GM23338 (cell line): Measurements from ENCODE around the gene MAP1B. TPM values are rescaled to one million over a fixed set of nuclear protein-coding genes. Genes with fewer than 3 reads are reported as not detected.

Source experiments
- ATAC-seq: fragments of 200-7000 bp; cut with Tn5 transposase; 3 replicates; pipeline ENCODE4 v1.9.1; 2020
- DNase-seq: peaks from one replicate; pipeline ENCODE4 v3.0.0-alpha.2; 2015; ENCODE audit warnings: low spot score
- H2AFZ ChIP-seq: fragments of 200-600 bp; sonication (generic); 2 replicates; pipeline ENCODE4 v1.8.0; 2016; ENCODE audit warnings: antibody characterized with exemption, mild to moderate bottlenecking, moderate library complexity
- H3F3A ChIP-seq: fragments of 200-600 bp; sonication (generic); replicated peaks from 2 replicates; pipeline ENCODE4 v1.8.0; 2017; ENCODE audit warnings: antibody characterized with exemption, mixed run types, low read depth
- H3K27ac ChIP-seq: fragments of 200-600 bp; sonication (generic); 2 replicates; pipeline ENCODE4 v1.6.1; 2016; ENCODE audit warnings: low read depth
- H3K27me3 ChIP-seq: fragments of 200-600 bp; sonication (generic); 2 replicates; pipeline ENCODE4 v1.8.0; 2016; ENCODE audit warnings: mild to moderate bottlenecking, mixed run types, moderate library complexity; ENCODE audit not compliant: insufficient read depth
- H3K36me3 ChIP-seq: fragments of 200-600 bp; sonication (generic); 2 replicates; pipeline ENCODE4 v1.8.0; 2016; ENCODE audit warnings: mild to moderate bottlenecking; ENCODE audit not compliant: insufficient read depth
- H3K4me1 ChIP-seq: fragments of 200-600 bp; sonication (generic); 2 replicates; pipeline ENCODE4 v1.8.0; 2016; ENCODE audit warnings: mild to moderate bottlenecking, moderate library complexity; ENCODE audit not compliant: insufficient read depth
- H3K4me2 ChIP-seq: fragments of 200-600 bp; sonication (generic); 2 replicates; pipeline ENCODE4 v1.7.1; 2017; ENCODE audit warnings: mixed run types
- H3K4me3 ChIP-seq: fragments of 200-600 bp; sonication (generic); 2 replicates; pipeline ENCODE4 v1.6.1; 2016; ENCODE audit warnings: mixed run types
- H3K79me2 ChIP-seq: fragments of 200-600 bp; sonication (generic); replicated peaks from 2 replicates; pipeline ENCODE4 v1.8.0; 2017; ENCODE audit warnings: mild to moderate bottlenecking; ENCODE audit not compliant: insufficient read depth
- H3K9me2 ChIP-seq: fragments of 200-600 bp; sonication (generic); 2 replicates; pipeline ENCODE4 v1.8.0; 2017; ENCODE audit not compliant: insufficient read depth
- H4K20me1 ChIP-seq: fragments of 200-600 bp; sonication (generic); replicated peaks from 2 replicates; pipeline ENCODE4 v1.8.0; 2017; ENCODE audit warnings: mild to moderate bottlenecking; ENCODE audit not compliant: insufficient read depth
- H3K27ac Mint-ChIP-seq: 2 replicates; pipeline ENCODE4 v1.8.0; 2020; ENCODE audit warnings: inconsistent platforms, mild to moderate bottlenecking, moderate library complexity, mixed read lengths
- H3K27me3 Mint-ChIP-seq: 3 replicates; pipeline ENCODE4 v1.8.0; 2022; ENCODE audit warnings: low read depth, mild to moderate bottlenecking, moderate library complexity, mixed read lengths, inconsistent platforms; ENCODE audit not compliant: insufficient read depth, poor library complexity
- H3K36me3 Mint-ChIP-seq: 3 replicates; pipeline ENCODE4 v1.8.0; 2021; ENCODE audit warnings: low read depth, mild to moderate bottlenecking, inconsistent platforms, moderate library complexity, mixed read lengths
- H3K4me1 Mint-ChIP-seq: 3 replicates; pipeline ENCODE4 v1.8.0; 2020; ENCODE audit warnings: mild to moderate bottlenecking, inconsistent platforms, mixed read lengths
- H3K4me3 Mint-ChIP-seq: 3 replicates; pipeline ENCODE4 v1.8.0; 2021; ENCODE audit warnings: moderate library complexity, mild to moderate bottlenecking, inconsistent platforms, mixed read lengths
- H3K9me3 Mint-ChIP-seq: 3 replicates; pipeline ENCODE4 v1.8.0; 2020; ENCODE audit warnings: moderate library complexity, mild to moderate bottlenecking, inconsistent platforms, mixed read lengths
- CREB1 ChIP-seq: fragments of 250-450 bp; sonication (Bioruptor Pico); IDR thresholded peaks from 2 replicates; pipeline ENCODE4 v1.5.0; 2020; ENCODE audit warnings: low read depth, mild to moderate bottlenecking, moderate library complexity
- EZH2 ChIP-seq: fragments of 200-600 bp; sonication (generic); IDR thresholded peaks from one replicate; pipeline ENCODE4 v1.8.0; 2017; ENCODE audit warnings: antibody characterized with exemption, mild to moderate bottlenecking, low read depth; ENCODE audit not compliant: unreplicated experiment
- EZH2phosphoT487 ChIP-seq: fragments of 200-600 bp; sonication (generic); IDR thresholded peaks from one replicate; pipeline ENCODE4 v1.8.1; 2018; ENCODE audit warnings: antibody characterized with exemption; ENCODE audit not compliant: unreplicated experiment
- JUNB ChIP-seq: IDR thresholded peaks from one replicate; pipeline ENCODE4 v1.6.1; 2016; ENCODE audit warnings: antibody characterized with exemption; ENCODE audit not compliant: unreplicated experiment
- NANOG ChIP-seq: IDR thresholded peaks from 2 replicates; pipeline ENCODE4 v1.6.1; 2016; ENCODE audit warnings: antibody characterized with exemption, borderline replicate concordance
- POLR2AphosphoS5 ChIP-seq: IDR thresholded peaks from 2 replicates; pipeline ENCODE4 v1.6.1; 2016; ENCODE audit warnings: antibody characterized with exemption, low read depth
- STAT1 ChIP-seq: IDR thresholded peaks from one replicate; pipeline ENCODE4 v1.6.1; 2016; ENCODE audit warnings: antibody characterized with exemption; ENCODE audit not compliant: unreplicated experiment
- ZNF114 ChIP-seq: fragments of 250-450 bp; sonication (Bioruptor Pico); IDR thresholded peaks from 2 replicates; pipeline ENCODE4 v1.5.0; 2020; ENCODE audit warnings: mild to moderate bottlenecking, moderate library complexity
- ZNF331 ChIP-seq: fragments of 250-450 bp; sonication (Bioruptor Pico); IDR thresholded peaks from 2 replicates; pipeline ENCODE4 v1.5.0; 2020; ENCODE audit warnings: low read depth, mild to moderate bottlenecking, moderate library complexity
- polyA plus RNA-seq: library from polyadenylated mRNA; unstranded; fragments of >200 nt; fragmentation: Nextera tagmentation; extraction: Ambion mirVana; gene quantifications from 2 replicates; pipeline ENCODE4 v1.2.1, GENCODE V29; 2016
- total RNA-seq: library from RNA; depleted of rRNA; stranded (reverse); fragments of >200 nt; shearing (Covaris generic); gene quantifications from 2 replicates; pipeline ENCODE4 v1.2.3, GENCODE V29; 2014
- TF ChIP-seq, protein P1 (sequence below): IDR thresholded peaks from 2 replicates; pipeline ENCODE4 v1.6.1; 2016; ENCODE audit warnings: antibody characterized with exemption
- TF ChIP-seq, protein P2 (sequence below), 2 experiments: fragments of 200-600 bp in 1 of 2; sonication (generic) in 1 of 2; conservative IDR thresholded peaks; 2 replicates each; pipeline versions ENCODE4 v1.5.1 to v1.6.1; 2016 to 2017; ENCODE audit warnings: antibody characterized with exemption in 2 of 2, low read depth in 2 of 2, mild to moderate bottlenecking in 2 of 2, moderate library complexity in 1 of 2
- TF ChIP-seq, protein P3 (sequence below): IDR thresholded peaks from one replicate; pipeline ENCODE4 v1.6.1; 2018; ENCODE audit warnings: antibody characterized with exemption; ENCODE audit not compliant: unreplicated experiment
- TF ChIP-seq, protein P4 (sequence below): fragments of 250-450 bp; sonication (Bioruptor Pico); IDR thresholded peaks from 2 replicates; pipeline ENCODE4 v1.5.0; 2020; ENCODE audit warnings: mild to moderate bottlenecking, moderate library complexity

The MAP1B gene
- total and polyA plus RNA-seq, 2 experiments from 2014 or later = 148 to 263 TPM

DNA sequence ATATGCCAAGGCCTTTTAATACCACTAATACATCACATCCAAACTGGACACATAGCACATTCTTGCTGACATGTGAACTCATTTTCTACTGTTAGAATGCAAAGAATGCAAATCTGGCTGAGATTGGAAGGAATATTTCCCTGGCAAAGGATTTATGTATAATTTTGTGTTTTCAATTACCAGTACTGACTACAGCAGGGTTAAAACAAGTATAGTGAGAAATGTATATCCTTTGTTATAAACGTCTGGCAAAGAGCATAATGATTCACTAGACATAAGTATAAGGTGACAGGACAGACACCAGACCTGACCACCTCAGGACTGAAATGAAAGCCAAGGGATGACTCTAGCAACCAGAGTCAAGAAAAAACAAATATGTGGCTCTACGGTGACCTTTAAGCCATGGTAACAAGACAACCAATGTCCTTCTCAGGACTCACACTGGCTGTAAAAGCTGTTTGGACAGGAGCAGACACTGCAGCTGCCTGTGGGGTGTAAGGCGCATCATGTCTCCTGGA, 117.7 kb downstream of the MAP1B start:
- no peak overlapping the region for H3K27ac ChIP-seq
- no peaks in the 10 kb centered on the region for H3K27me3 Mint-ChIP-seq
- H3K9me3 Mint-ChIP-seq = no peaks in the 10 kb centered on the region
- peaks cover 40% of the 10 kb centered on the region for H3K36me3 ChIP-seq
- no peak overlapping the region for H3K4me3 ChIP-seq
- H3K4me3 Mint-ChIP-seq = no peak overlapping the region
- H3F3A ChIP-seq = no peaks in the 10 kb centered on the region
- H3K27me3 ChIP-seq = no peaks in the 10 kb centered on the region
- TF ChIP-seq ZNF331 (CRISPR knock-in tag) (no peak), EZH2phosphoT487 (no peak), JUNB (no peak), NANOG (no peak), POLR2AphosphoS5 (no peak), EZH2 (no peak), CREB1 (no peak), ZNF114 (CRISPR knock-in tag) (no peak), STAT1 (no peak)
- TF ChIP-seq, protein P1, sequence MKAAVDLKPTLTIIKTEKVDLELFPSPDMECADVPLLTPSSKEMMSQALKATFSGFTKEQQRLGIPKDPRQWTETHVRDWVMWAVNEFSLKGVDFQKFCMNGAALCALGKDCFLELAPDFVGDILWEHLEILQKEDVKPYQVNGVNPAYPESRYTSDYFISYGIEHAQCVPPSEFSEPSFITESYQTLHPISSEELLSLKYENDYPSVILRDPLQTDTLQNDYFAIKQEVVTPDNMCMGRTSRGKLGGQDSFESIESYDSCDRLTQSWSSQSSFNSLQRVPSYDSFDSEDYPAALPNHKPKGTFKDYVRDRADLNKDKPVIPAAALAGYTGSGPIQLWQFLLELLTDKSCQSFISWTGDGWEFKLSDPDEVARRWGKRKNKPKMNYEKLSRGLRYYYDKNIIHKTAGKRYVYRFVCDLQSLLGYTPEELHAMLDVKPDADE = no peak
- TF ChIP-seq, protein P2, sequence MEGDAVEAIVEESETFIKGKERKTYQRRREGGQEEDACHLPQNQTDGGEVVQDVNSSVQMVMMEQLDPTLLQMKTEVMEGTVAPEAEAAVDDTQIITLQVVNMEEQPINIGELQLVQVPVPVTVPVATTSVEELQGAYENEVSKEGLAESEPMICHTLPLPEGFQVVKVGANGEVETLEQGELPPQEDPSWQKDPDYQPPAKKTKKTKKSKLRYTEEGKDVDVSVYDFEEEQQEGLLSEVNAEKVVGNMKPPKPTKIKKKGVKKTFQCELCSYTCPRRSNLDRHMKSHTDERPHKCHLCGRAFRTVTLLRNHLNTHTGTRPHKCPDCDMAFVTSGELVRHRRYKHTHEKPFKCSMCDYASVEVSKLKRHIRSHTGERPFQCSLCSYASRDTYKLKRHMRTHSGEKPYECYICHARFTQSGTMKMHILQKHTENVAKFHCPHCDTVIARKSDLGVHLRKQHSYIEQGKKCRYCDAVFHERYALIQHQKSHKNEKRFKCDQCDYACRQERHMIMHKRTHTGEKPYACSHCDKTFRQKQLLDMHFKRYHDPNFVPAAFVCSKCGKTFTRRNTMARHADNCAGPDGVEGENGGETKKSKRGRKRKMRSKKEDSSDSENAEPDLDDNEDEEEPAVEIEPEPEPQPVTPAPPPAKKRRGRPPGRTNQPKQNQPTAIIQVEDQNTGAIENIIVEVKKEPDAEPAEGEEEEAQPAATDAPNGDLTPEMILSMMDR (conservative IDR thresholded peaks at IDR 0.05; ENCODE audit: low read depth in 2 of 2) = no peak
- TF ChIP-seq, protein P3, sequence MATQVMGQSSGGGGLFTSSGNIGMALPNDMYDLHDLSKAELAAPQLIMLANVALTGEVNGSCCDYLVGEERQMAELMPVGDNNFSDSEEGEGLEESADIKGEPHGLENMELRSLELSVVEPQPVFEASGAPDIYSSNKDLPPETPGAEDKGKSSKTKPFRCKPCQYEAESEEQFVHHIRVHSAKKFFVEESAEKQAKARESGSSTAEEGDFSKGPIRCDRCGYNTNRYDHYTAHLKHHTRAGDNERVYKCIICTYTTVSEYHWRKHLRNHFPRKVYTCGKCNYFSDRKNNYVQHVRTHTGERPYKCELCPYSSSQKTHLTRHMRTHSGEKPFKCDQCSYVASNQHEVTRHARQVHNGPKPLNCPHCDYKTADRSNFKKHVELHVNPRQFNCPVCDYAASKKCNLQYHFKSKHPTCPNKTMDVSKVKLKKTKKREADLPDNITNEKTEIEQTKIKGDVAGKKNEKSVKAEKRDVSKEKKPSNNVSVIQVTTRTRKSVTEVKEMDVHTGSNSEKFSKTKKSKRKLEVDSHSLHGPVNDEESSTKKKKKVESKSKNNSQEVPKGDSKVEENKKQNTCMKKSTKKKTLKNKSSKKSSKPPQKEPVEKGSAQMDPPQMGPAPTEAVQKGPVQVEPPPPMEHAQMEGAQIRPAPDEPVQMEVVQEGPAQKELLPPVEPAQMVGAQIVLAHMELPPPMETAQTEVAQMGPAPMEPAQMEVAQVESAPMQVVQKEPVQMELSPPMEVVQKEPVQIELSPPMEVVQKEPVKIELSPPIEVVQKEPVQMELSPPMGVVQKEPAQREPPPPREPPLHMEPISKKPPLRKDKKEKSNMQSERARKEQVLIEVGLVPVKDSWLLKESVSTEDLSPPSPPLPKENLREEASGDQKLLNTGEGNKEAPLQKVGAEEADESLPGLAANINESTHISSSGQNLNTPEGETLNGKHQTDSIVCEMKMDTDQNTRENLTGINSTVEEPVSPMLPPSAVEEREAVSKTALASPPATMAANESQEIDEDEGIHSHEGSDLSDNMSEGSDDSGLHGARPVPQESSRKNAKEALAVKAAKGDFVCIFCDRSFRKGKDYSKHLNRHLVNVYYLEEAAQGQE = no peak
- TF ChIP-seq, protein P4, sequence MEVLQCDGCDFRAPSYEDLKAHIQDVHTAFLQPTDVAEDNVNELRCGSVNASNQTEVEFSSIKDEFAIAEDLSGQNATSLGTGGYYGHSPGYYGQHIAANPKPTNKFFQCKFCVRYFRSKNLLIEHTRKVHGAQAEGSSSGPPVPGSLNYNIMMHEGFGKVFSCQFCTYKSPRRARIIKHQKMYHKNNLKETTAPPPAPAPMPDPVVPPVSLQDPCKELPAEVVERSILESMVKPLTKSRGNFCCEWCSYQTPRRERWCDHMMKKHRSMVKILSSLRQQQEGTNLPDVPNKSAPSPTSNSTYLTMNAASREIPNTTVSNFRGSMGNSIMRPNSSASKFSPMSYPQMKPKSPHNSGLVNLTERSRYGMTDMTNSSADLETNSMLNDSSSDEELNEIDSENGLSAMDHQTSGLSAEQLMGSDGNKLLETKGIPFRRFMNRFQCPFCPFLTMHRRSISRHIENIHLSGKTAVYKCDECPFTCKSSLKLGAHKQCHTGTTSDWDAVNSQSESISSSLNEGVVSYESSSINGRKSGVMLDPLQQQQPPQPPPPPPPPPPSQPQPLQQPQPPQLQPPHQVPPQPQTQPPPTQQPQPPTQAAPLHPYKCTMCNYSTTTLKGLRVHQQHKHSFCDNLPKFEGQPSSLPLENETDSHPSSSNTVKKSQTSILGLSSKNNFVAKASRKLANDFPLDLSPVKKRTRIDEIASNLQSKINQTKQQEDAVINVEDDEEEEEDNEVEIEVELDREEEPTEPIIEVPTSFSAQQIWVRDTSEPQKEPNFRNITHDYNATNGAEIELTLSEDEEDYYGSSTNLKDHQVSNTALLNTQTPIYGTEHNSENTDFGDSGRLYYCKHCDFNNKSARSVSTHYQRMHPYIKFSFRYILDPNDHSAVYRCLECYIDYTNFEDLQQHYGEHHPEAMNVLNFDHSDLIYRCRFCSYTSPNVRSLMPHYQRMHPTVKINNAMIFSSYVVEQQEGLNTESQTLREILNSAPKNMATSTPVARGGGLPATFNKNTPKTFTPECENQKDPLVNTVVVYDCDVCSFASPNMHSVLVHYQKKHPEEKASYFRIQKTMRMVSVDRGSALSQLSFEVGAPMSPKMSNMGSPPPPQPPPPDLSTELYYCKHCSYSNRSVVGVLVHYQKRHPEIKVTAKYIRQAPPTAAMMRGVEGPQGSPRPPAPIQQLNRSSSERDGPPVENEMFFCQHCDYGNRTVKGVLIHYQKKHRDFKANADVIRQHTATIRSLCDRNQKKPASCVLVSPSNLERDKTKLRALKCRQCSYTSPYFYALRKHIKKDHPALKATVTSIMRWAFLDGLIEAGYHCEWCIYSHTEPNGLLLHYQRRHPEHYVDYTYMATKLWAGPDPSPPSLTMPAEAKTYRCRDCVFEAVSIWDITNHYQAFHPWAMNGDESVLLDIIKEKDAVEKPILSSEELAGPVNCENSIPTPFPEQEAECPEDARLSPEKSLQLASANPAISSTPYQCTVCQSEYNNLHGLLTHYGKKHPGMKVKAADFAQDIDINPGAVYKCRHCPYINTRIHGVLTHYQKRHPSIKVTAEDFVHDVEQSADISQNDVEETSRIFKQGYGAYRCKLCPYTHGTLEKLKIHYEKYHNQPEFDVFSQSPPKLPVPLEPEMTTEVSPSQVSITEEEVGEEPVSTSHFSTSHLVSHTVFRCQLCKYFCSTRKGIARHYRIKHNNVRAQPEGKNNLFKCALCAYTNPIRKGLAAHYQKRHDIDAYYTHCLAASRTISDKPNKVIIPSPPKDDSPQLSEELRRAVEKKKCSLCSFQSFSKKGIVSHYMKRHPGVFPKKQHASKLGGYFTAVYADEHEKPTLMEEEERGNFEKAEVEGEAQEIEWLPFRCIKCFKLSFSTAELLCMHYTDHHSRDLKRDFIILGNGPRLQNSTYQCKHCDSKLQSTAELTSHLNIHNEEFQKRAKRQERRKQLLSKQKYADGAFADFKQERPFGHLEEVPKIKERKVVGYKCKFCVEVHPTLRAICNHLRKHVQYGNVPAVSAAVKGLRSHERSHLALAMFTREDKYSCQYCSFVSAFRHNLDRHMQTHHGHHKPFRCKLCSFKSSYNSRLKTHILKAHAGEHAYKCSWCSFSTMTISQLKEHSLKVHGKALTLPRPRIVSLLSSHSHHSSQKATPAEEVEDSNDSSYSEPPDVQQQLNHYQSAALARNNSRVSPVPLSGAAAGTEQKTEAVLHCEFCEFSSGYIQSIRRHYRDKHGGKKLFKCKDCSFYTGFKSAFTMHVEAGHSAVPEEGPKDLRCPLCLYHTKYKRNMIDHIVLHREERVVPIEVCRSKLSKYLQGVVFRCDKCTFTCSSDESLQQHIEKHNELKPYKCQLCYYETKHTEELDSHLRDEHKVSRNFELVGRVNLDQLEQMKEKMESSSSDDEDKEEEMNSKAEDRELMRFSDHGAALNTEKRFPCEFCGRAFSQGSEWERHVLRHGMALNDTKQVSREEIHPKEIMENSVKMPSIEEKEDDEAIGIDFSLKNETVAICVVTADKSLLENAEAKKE = no peak
- H3K9me2 ChIP-seq = no peaks in the 10 kb centered on the region
- no peak for ATAC-seq
- no peak for DNase-seq
- H3K4me2 ChIP-seq = no peak overlapping the region
- no peak overlapping the region; the same call in 1 of the 2 replicates for H3K27ac Mint-ChIP-seq
- H3K4me1 Mint-ChIP-seq = peaks cover 2% of the 10 kb centered on the region; the same call in 1 of the 3 replicates
- no peaks in the 10 kb centered on the region for H4K20me1 ChIP-seq
- no peaks in the 10 kb centered on the region for H3K4me1 ChIP-seq
- H3K36me3 Mint-ChIP-seq = peaks cover 63% of the 10 kb centered on the region
- H3K79me2 ChIP-seq = 0 out of 2 replicates have a peak, but pooled peaks cover 3% of the 10 kb centered on the region
- no peak overlapping the region for H2AFZ ChIP-seq
